Liver (tissue), 9 donors: ENCODE data around the gene HJV. TPM values are rescaled to one million over a fixed set of nuclear protein-coding genes. Genes with fewer than 3 reads are reported as not detected.
"Not testable (repeated sequence)": the region's sequence is repeated elsewhere in the genome, so short reads cannot be mapped to it uniquely, and the experiment has no call there.

Source experiments
- DNase-seq: peaks from one replicate; pipeline ENCODE4 v3.0.0-alpha.2; 2017; ENCODE audit warnings: low spot score
- H3K27ac ChIP-seq, 2 donors: one replicate each; pipeline ENCODE4 v1.7.0; 2013; ENCODE audit warnings: inconsistent platforms in 2 of 2, low read length in 2 of 2, control low read depth in 1 of 2, low read depth in 1 of 2, mild to moderate bottlenecking in 1 of 2
- H3K27me3 ChIP-seq, 4 donors: one replicate each; pipeline versions ENCODE4 v1.6.1 to v1.7.0; 2013; ENCODE audit warnings: low read length in 3 of 4, inconsistent platforms in 1 of 4, mild to moderate bottlenecking in 1 of 4, moderate library complexity in 1 of 4; ENCODE audit not compliant: control insufficient read depth in 4 of 4, insufficient read depth in 4 of 4
- H3K36me3 ChIP-seq, 4 donors: one replicate each; pipeline versions ENCODE4 v1.6.1 to v1.7.0; 2013; ENCODE audit warnings: low read length in 3 of 4, mild to moderate bottlenecking in 3 of 4, low read depth in 1 of 4, moderate library complexity in 1 of 4; ENCODE audit not compliant: control insufficient read depth in 4 of 4, insufficient read depth in 3 of 4
- H3K4me1 ChIP-seq, 4 donors: one replicate each; pipeline versions ENCODE4 v1.6.1 to v1.7.0; 2013; ENCODE audit warnings: low read length in 3 of 4, mild to moderate bottlenecking in 3 of 4, moderate library complexity in 1 of 4; ENCODE audit not compliant: control insufficient read depth in 4 of 4, insufficient read depth in 4 of 4
- H3K4me3 ChIP-seq, 3 donors: one replicate each; pipeline versions ENCODE4 v1.6.1 to v1.7.0; 2013; ENCODE audit warnings: low read length in 3 of 3, control low read depth in 1 of 3, low read depth in 1 of 3, mild to moderate bottlenecking in 1 of 3
- H3K9ac ChIP-seq, 2 donors: one replicate each; pipeline ENCODE4 v1.7.0; 2013; ENCODE audit warnings: low read length in 2 of 2, mild to moderate bottlenecking in 2 of 2, moderate library complexity in 2 of 2, control low read depth in 1 of 2, low read depth in 1 of 2
- H3K9me3 ChIP-seq, 4 donors: one replicate each; pipeline versions ENCODE4 v1.6.1 to v1.7.0; 2013; ENCODE audit warnings: low read length in 3 of 4; ENCODE audit not compliant: control insufficient read depth in 4 of 4
- EGR1 ChIP-seq, 2 donors: IDR thresholded peaks; 2 replicates each; pipeline ENCODE4 v1.6.1; 2016 to 2018; ENCODE audit warnings: antibody characterized with exemption in 2 of 2, low read depth in 2 of 2
- FOXA1 ChIP-seq: IDR thresholded peaks from 2 replicates; pipeline ENCODE4 v1.6.1; 2016; ENCODE audit warnings: antibody characterized with exemption
- FOXA2 ChIP-seq: IDR thresholded peaks from 2 replicates; pipeline ENCODE4 v1.6.1; 2016; ENCODE audit warnings: antibody characterized with exemption
- GABPA ChIP-seq, 2 donors: IDR thresholded peaks in 1 of 2; conservative IDR thresholded peaks in 1 of 2; 2 replicates each; pipeline ENCODE4 v1.6.1; 2016; ENCODE audit warnings: antibody characterized with exemption in 2 of 2, mild to moderate bottlenecking in 1 of 2, moderate library complexity in 1 of 2
- HNF4A ChIP-seq, 2 donors: conservative IDR thresholded peaks; 2 replicates each; pipeline ENCODE4 v1.6.1; 2016; ENCODE audit warnings: antibody characterized with exemption in 2 of 2, mild to moderate bottlenecking in 2 of 2
- HNF4G ChIP-seq: IDR thresholded peaks from 2 replicates; pipeline ENCODE4 v1.6.1; 2016; ENCODE audit warnings: antibody characterized with exemption
- JUND ChIP-seq, 2 donors: IDR thresholded peaks; 2 replicates each; pipeline ENCODE4 v1.6.1; 2016; ENCODE audit warnings: antibody characterized with exemption in 2 of 2
- NR2F2 ChIP-seq: IDR thresholded peaks from 2 replicates; pipeline ENCODE4 v1.6.1; 2016; ENCODE audit warnings: antibody characterized with exemption
- RAD21 ChIP-seq, 2 donors: IDR thresholded peaks; 2 replicates each; pipeline ENCODE4 v1.6.1; 2016; ENCODE audit warnings: antibody characterized with exemption in 2 of 2, mild to moderate bottlenecking in 2 of 2
- RXRA ChIP-seq, 2 donors: IDR thresholded peaks; 2 replicates each; pipeline ENCODE4 v1.6.1; 2017 to 2018; ENCODE audit warnings: antibody characterized with exemption in 2 of 2, mild to moderate bottlenecking in 1 of 2
- SP1 ChIP-seq: IDR thresholded peaks from 2 replicates; pipeline ENCODE4 v1.6.1; 2018; ENCODE audit warnings: antibody characterized with exemption, mild to moderate bottlenecking
- TAF1 ChIP-seq: conservative IDR thresholded peaks from 2 replicates; pipeline ENCODE4 v1.6.1; 2016; ENCODE audit warnings: antibody characterized with exemption, mild to moderate bottlenecking
- YY1 ChIP-seq: IDR thresholded peaks from 2 replicates; pipeline ENCODE4 v1.6.1; 2016; ENCODE audit warnings: antibody characterized with exemption, mild to moderate bottlenecking
- WGBS: extraction: QIAGEN DNeasy Blood & Tissue Kit; methylation state at CpG from one replicate; pipeline ENCODE4 v1.1.7; 2013; 5-methylcytosine and 5-hydroxymethylcytosine counted together
- polyA plus RNA-seq, 2 donors: library from polyadenylated mRNA; stranded (reverse) in 1 of 2; unstranded in 1 of 2; fragments of 200-250 nt in 1 of 2; fragments of >200 nt in 1 of 2; fragmentation: Nextera tagmentation in 1 of 2; extraction: Ambion mirVana in 1 of 2; gene quantifications; one replicate each; pipeline versions ENCODE4 v1.2.1 to v1.2.3, GENCODE V29; 2013 to 2015
- total RNA-seq, 2 donors: library from RNA; depleted of rRNA; stranded (reverse); fragments of >200 nt; gene quantifications; one replicate each; pipeline ENCODE4 v1.2.3, GENCODE V29; 2014
- TF ChIP-seq, protein P1 (sequence below): IDR thresholded peaks from 2 replicates; pipeline ENCODE4 v1.6.1; 2016; ENCODE audit warnings: antibody characterized with exemption, mild to moderate bottlenecking
- TF ChIP-seq, protein P2 (sequence below): IDR thresholded peaks from 2 replicates; pipeline ENCODE4 v1.6.1; 2016; ENCODE audit warnings: antibody characterized with exemption
- TF ChIP-seq, protein P3 (sequence below): IDR thresholded peaks from 2 replicates; pipeline ENCODE4 v1.6.1; 2016; ENCODE audit warnings: antibody characterized with exemption
- donor health status: healthy.
- donor health status: healthy.
- donor health status: healthy.
- donor health status: healthy.
- donor health status: healthy.

HJV gene
- total and polyA plus RNA-seq, 4 donors = 68.0 to 138 (median 97.6) TPM

- WGBS = 33% methylated on average over 5 of the region's 5 CpGs
Measured at GRCh38 chr1:146059148-146059547, 37.6 kb upstream of the HJV start.

GRCh38 chr1:146051852-146052676, 30.5 kb upstream of the HJV start:
- Histone ChIP-seq H3K9ac (peak overlapping the region; percentile 30 to 81), H3K27ac (peak overlapping the region; percentile 79 to 94), H3K4me1 (peaks cover 11 to 22% (median 13%) of the 10 kb centered on the region in 4 donors), H3K4me3 (peak overlapping the region in 2 of 3 donors; percentile 36 to 43)
- not testable (repeated sequence) for H3K9me3 ChIP-seq, H3K27me3 ChIP-seq, H3K36me3 ChIP-seq
- DNase-seq = peak; percentile 74
- 11% methylated on average over 47 of the region's 47 CpGs for WGBS
- TF ChIP-seq SP1 (peak; percentile 81), NR2F2 (peak; percentile 5), EGR1 (IDR thresholded peaks at IDR 0.05; ENCODE audit: low read depth in 2 of 2) (peak; percentile 51 to 58), JUND (IDR thresholded peaks at IDR 0.05) (peak in 1 of 2 donors; percentile 16), HNF4G (peak; percentile 29), HNF4A (conservative IDR thresholded peaks at IDR 0.05) (peak; percentile 33 to 41), FOXA1 (peak; percentile 3), GABPA (IDR thresholded peaks at IDR 0.05 in 1 of 2, conservative IDR thresholded peaks at IDR 0.05 in 1 of 2) (peak; percentile 60 to 84), RAD21 (IDR thresholded peaks at IDR 0.05) (peak in 1 of 2 donors; percentile 46), TAF1 (peak; percentile 55), RXRA (IDR thresholded peaks at IDR 0.05) (peak; percentile 62 to 73)
- TF ChIP-seq, protein P1, sequence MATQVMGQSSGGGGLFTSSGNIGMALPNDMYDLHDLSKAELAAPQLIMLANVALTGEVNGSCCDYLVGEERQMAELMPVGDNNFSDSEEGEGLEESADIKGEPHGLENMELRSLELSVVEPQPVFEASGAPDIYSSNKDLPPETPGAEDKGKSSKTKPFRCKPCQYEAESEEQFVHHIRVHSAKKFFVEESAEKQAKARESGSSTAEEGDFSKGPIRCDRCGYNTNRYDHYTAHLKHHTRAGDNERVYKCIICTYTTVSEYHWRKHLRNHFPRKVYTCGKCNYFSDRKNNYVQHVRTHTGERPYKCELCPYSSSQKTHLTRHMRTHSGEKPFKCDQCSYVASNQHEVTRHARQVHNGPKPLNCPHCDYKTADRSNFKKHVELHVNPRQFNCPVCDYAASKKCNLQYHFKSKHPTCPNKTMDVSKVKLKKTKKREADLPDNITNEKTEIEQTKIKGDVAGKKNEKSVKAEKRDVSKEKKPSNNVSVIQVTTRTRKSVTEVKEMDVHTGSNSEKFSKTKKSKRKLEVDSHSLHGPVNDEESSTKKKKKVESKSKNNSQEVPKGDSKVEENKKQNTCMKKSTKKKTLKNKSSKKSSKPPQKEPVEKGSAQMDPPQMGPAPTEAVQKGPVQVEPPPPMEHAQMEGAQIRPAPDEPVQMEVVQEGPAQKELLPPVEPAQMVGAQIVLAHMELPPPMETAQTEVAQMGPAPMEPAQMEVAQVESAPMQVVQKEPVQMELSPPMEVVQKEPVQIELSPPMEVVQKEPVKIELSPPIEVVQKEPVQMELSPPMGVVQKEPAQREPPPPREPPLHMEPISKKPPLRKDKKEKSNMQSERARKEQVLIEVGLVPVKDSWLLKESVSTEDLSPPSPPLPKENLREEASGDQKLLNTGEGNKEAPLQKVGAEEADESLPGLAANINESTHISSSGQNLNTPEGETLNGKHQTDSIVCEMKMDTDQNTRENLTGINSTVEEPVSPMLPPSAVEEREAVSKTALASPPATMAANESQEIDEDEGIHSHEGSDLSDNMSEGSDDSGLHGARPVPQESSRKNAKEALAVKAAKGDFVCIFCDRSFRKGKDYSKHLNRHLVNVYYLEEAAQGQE = peak; percentile 72
- TF ChIP-seq, protein P2, sequence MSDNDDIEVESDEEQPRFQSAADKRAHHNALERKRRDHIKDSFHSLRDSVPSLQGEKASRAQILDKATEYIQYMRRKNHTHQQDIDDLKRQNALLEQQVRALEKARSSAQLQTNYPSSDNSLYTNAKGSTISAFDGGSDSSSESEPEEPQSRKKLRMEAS = peak; percentile 25
- TF ChIP-seq, protein P3, sequence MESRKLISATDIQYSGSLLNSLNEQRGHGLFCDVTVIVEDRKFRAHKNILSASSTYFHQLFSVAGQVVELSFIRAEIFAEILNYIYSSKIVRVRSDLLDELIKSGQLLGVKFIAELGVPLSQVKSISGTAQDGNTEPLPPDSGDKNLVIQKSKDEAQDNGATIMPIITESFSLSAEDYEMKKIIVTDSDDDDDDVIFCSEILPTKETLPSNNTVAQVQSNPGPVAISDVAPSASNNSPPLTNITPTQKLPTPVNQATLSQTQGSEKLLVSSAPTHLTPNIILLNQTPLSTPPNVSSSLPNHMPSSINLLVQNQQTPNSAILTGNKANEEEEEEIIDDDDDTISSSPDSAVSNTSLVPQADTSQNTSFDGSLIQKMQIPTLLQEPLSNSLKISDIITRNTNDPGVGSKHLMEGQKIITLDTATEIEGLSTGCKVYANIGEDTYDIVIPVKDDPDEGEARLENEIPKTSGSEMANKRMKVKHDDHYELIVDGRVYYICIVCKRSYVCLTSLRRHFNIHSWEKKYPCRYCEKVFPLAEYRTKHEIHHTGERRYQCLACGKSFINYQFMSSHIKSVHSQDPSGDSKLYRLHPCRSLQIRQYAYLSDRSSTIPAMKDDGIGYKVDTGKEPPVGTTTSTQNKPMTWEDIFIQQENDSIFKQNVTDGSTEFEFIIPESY = peak; percentile 68

More at GRCh38 chr1:146059148-146059547, 37.6 kb upstream of the HJV start:
- not testable (repeated sequence) for DNase-seq, H3K36me3 ChIP-seq, H3K9me3 ChIP-seq, H3K9ac ChIP-seq, H3K27me3 ChIP-seq, H3K4me3 ChIP-seq, H3K4me1 ChIP-seq
- H3K27ac ChIP-seq = peak overlapping the region in 1 of 2 donors; percentile 31
- TF ChIP-seq, protein P1 = peak; percentile 22
- TF ChIP-seq HNF4A (conservative IDR thresholded peaks at IDR 0.05) (peak; percentile 21 to 43), YY1 (peak; percentile 39), FOXA2 (peak; percentile 38), RAD21 (IDR thresholded peaks at IDR 0.05) (peak in 1 of 2 donors; percentile 38), RXRA (IDR thresholded peaks at IDR 0.05) (peak; percentile 10 to 37), SP1 (peak; percentile 6)
- TF ChIP-seq, protein P3 = peak; percentile 17
